ENCODE data around the gene CTCFL.

CTCFL gene

GRCh38 chr20:57524511-57525176, at the start of gene CTCFL:
Gene CTCFL (minus strand): TSS chr20:57525140. CDS start chr20:57524205, 935 bp downstream.
- DNase-seq (ENCODE audit: low read depth in 2 of 2), result no peak

GRCh38 chr20:57573894-57574293, 49.0 kb upstream of the CTCFL start:
- no peak for DNase-seq (ENCODE audit: low read depth in 2 of 2)

- DNase-seq (ENCODE audit: low read depth in 2 of 2), result no peak
These were observed 48.3 kb upstream of the CTCFL start for GRCh38 chr20:57573242-57573641.

GRCh38 chr20:57571782-57572416, 47.0 kb upstream of the CTCFL start:
- no peak for DNase-seq (ENCODE audit: low read depth in 2 of 2)

- DNase-seq (ENCODE audit: low read depth in 2 of 2), result no peak
These were observed 46.0 kb upstream of the CTCFL start for GRCh38 chr20:57570920-57571319.

GRCh38 chr20:57570145-57570850, 45.4 kb upstream of the CTCFL start:
- no peak for DNase-seq (ENCODE audit: low read depth in 2 of 2)

- no peak for DNase-seq (ENCODE audit: low read depth in 2 of 2)
These were observed 44.0 kb upstream of the CTCFL start for GRCh38 chr20:57568960-57569359.

GRCh38 chr20:57568088-57568896, 43.4 kb upstream of the CTCFL start:
- DNase-seq (ENCODE audit: low read depth in 2 of 2), result no peak

GRCh38 chr20:57567471-57568079, 42.6 kb upstream of the CTCFL start:
- no peak for DNase-seq (ENCODE audit: low read depth in 2 of 2)

- DNase-seq (ENCODE audit: low read depth in 2 of 2), result no peak
These were observed 42.0 kb upstream of the CTCFL start for GRCh38 chr20:57566803-57567459.

- no peak for DNase-seq (ENCODE audit: low read depth in 2 of 2)
These were observed 41.5 kb upstream of the CTCFL start for GRCh38 chr20:57566399-57566798.

- DNase-seq (ENCODE audit: low read depth in 2 of 2), result no peak
These were observed 40.2 kb upstream of the CTCFL start for GRCh38 chr20:57564951-57565642.

- no peak for DNase-seq (ENCODE audit: low read depth in 2 of 2)
These were observed 39.4 kb upstream of the CTCFL start for GRCh38 chr20:57564180-57564802.

GRCh38 chr20:57563522-57563921, 38.6 kb upstream of the CTCFL start:
- DNase-seq (ENCODE audit: low read depth in 2 of 2), result no peak

GRCh38 chr20:57562541-57563465, 37.9 kb upstream of the CTCFL start:
- no peak for DNase-seq (ENCODE audit: low read depth in 2 of 2)

GRCh38 chr20:57561356-57562279, 36.7 kb upstream of the CTCFL start:
- DNase-seq (ENCODE audit: low read depth in 2 of 2), result no peak

GRCh38 chr20:57560554-57561355, 35.8 kb upstream of the CTCFL start, which contains the start of gene PCK1:
Gene PCK1 (plus strand): TSS chr20:57561110. CDS start chr20:57561412, 302 bp downstream.
- no peak for DNase-seq (ENCODE audit: low read depth in 2 of 2)
